Astrocyte of the spinal cord (primary cell): ENCODE data around the gene NWD2.

Experiments
- DNase-seq: peaks from one replicate; pipeline ENCODE4 v3.0.0; 2011; ENCODE audit warnings: low read depth, low spot score
- H3K4me3 ChIP-seq: 2 replicates; pipeline ENCODE4 v1.5.1; 2011; ENCODE audit warnings: low read depth, mild to moderate bottlenecking, low read length, moderate library complexity
- in situ Hi-C: cut with HindIII; loops from 2 replicates; pipeline ENCODE4 v1.10.0; 2017; ENCODE audit warnings: low sequenced_read_pairs
- TF ChIP-seq, protein P1 (sequence below): IDR thresholded peaks from 2 replicates; pipeline ENCODE4 v1.5.1; 2012; ENCODE audit warnings: low read depth, mild to moderate bottlenecking, low read length, inconsistent platforms

NWD2 gene

DNA sequence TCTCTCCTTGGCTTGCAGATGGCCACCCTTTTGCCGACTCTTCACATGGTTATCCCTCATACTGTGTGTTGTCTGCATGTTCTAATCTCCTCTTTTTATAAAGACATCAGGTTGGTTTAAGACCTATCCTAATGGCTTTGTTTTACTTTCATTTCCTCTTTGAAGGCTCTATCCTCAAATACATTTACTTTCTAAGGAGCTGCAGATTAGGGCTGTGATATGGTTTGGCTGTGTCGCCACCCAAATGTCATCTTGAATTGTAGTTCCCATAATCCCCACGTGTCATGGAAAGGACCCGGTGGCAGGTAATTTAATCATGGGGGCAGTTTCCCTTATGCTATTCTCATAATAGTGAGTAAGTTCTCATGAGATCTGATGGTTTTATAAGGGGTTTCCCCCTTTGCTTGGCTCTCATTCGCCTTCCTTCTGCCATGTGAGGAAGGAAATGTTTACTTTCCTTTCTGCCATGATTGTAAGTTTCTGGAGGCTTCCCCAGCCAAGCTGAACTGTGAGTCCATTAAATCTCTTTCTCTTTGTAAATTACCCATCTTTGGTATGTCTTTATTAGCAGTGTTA lies 237.1 kb downstream of the NWD2 start:
- no peak for DNase-seq
- TF ChIP-seq, protein P1, sequence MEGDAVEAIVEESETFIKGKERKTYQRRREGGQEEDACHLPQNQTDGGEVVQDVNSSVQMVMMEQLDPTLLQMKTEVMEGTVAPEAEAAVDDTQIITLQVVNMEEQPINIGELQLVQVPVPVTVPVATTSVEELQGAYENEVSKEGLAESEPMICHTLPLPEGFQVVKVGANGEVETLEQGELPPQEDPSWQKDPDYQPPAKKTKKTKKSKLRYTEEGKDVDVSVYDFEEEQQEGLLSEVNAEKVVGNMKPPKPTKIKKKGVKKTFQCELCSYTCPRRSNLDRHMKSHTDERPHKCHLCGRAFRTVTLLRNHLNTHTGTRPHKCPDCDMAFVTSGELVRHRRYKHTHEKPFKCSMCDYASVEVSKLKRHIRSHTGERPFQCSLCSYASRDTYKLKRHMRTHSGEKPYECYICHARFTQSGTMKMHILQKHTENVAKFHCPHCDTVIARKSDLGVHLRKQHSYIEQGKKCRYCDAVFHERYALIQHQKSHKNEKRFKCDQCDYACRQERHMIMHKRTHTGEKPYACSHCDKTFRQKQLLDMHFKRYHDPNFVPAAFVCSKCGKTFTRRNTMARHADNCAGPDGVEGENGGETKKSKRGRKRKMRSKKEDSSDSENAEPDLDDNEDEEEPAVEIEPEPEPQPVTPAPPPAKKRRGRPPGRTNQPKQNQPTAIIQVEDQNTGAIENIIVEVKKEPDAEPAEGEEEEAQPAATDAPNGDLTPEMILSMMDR = no peak
- H3K4me3 ChIP-seq = no peak overlapping the region
- in situ Hi-C loops = no loop called here

DNA sequence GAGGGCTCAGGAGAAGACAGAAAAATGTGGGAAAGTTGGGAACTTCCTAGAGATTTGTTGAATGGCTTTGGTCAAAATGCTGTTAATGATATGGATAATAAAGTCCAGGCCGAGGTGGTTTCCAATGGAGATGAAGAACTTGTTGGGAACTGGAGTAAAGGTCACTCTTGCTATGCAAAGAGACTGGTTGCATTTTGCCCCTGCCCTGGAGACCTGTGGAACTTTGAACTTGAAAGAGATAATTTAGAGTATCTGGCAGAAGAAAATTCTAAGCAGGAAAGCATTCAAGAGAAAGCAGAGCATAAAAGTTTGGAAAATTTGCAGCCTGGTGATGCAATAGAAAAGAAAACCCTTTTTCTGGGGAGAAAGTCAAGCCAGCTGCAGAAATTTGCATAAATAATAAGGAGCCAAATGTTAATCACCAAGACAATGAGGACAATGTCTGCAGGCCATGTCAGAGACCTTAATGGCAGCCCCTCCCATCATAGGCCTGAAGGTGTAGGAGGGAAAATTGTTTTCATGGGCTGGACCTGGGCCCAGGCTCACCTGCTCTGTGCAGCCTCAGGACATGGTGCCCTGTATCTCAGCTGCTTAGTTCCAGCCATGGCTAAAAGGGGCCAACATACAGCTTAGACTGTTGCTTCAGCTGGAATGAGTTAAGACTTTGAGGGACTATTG lies 237.8 kb downstream of the NWD2 start:
- in situ Hi-C loops = no loop called here
- DNase-seq = no peak
- TF ChIP-seq, protein P1 = no peak
- no peak overlapping the region for H3K4me3 ChIP-seq

DNA sequence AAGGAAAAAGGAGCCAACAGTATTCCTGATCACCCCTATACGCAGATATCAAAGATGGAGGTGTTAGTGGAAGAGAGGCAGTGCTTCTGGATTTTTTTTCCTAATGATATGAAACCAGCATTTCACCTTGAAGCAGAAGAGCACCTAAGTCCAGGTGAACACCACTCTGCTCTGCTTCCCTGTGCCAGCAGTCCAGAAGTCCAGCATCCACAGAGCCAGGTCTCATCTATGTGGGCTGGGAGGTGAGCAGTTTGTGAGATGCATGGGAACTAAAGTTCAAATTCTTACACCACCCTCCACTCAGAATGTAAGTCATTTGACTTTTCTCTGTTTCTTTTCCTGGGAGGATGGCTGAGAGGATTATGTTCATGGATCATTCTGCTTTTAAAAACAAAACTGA lies 239.1 kb downstream of the NWD2 start:
- in situ Hi-C loops = no loop called here
- TF ChIP-seq, protein P1 = no peak
- DNase-seq = no peak
- no peak overlapping the region for H3K4me3 ChIP-seq

DNA sequence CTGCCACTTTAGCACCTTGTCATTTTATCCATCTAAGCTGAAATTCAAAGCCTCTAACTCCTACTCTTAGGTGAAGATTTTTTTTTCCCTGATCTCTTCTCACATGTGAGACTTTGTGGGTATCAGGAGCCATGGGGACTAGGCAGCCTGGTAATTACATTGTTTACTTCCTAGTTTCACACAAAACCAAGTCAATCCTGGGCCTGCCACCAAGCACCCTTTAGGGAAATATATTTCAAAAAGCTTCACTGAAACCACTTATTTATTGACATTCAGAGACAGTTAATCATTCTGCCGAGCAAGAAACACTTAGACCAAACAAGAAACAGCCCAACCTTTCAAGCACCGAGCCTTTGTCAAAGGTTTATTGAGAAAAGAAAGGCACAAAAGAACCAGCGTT lies 241.6 kb downstream of the NWD2 start:
- TF ChIP-seq, protein P1 = no peak

DNA sequence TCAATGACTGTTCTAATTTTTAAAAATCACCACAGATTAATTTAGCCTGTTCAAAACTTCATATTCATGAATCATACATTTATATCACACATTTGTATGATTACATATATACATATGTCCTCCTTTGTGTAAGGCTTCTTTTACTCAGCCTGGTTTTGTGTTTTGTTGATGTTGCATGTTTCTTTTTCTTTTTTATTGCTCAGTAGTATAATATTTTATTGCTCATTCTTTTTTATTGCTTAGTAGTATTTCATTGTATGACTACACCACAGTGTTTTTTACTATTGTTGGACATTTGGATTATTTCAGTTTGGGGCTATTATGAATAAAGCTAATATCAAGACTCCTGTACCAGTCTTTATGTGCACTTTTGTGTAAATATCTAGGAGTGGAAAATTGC lies 243.1 kb downstream of the NWD2 start:
- TF ChIP-seq, protein P1 = no peak
- no peak for DNase-seq
- in situ Hi-C loops = no loop called here
- H3K4me3 ChIP-seq = no peak overlapping the region

More for the DNA sequence above, 241.6 kb downstream of the NWD2 start:
- DNase-seq = no peak
- in situ Hi-C loops = no loop called here
- H3K4me3 ChIP-seq = no peak overlapping the region

DNA sequence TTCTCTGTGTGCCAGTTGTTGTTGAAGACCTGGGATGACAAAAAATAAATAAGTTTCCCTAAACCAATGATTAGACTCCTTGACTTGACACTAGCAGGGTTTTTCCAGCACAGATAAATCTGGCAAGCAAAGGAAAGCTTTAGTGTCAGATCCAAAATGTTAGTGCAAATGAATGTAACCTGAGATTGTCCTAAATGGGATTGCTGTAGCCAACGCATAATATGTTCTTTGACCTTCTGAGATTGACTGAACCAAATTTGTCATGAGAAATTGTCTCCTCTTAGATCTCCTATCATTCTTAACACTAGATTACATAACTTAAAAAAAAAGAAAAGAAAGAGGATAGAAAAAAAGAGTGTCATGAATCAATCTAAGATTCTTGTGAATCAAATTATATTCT lies 245.2 kb downstream of the NWD2 start:
- TF ChIP-seq, protein P1 = no peak
- in situ Hi-C loops = no loop called here
- no peak overlapping the region for H3K4me3 ChIP-seq
- no peak for DNase-seq
